Right lobe of liver (tissue), 6 donors: ENCODE measurements around the gene FANCC. TPM values are rescaled to one million over a fixed set of nuclear protein-coding genes. Genes with fewer than 3 reads are reported as not detected.

Source experiments
- ATAC-seq, 4 donors: fragments of 200-7000 bp; cut with Tn5 transposase; one replicate each; pipeline ENCODE4 v1.9.1; 2020; ENCODE audit warnings: mild to moderate bottlenecking in 4 of 4, moderate library complexity in 4 of 4
- DNase-seq, 3 donors: peaks; one replicate each; pipeline ENCODE4 v3.0.0-alpha.2; 2020
- H3K27ac ChIP-seq, 3 donors: fragments of 200-600 bp; one replicate each; pipeline ENCODE4 v1.8.0; 2022
- H3K27me3 ChIP-seq, 2 donors: fragments of 200-600 bp; one replicate each; pipeline ENCODE4 v1.8.0; 2022
- H3K36me3 ChIP-seq, 4 donors: fragments of 200-600 bp; sonication (generic) in 1 of 4; one replicate each; pipeline versions ENCODE4 v1.5.1 to v1.8.0; 2017 to 2022; ENCODE audit warnings: control low read depth in 1 of 4
- H3K4me1 ChIP-seq, 4 donors: fragments of 200-600 bp; sonication (generic) in 1 of 4; one replicate each; pipeline versions ENCODE4 v1.5.1 to v1.8.0; 2017 to 2022; ENCODE audit warnings: control low read depth in 1 of 4
- H3K4me3 ChIP-seq, 3 donors: fragments of 200-600 bp; one replicate each; pipeline ENCODE4 v1.8.0; 2022
- H3K9me3 ChIP-seq, 4 donors: fragments of 200-600 bp; sonication (generic) in 1 of 4; one replicate each; pipeline versions ENCODE4 v1.5.1 to v1.8.0; 2017 to 2022; ENCODE audit warnings: control low read depth in 1 of 4
- POLR2A ChIP-seq: fragments of 450-650 bp; IDR thresholded peaks from one replicate; pipeline ENCODE4 v1.6.1; 2017; ENCODE audit warnings: antibody characterized with exemption, mild to moderate bottlenecking
- WGBS: methylation state at CpG from one replicate; pipeline ENCODE4 v1.1.6; 2018; ENCODE audit warnings: low coverage, low lambda C conversion rate; ENCODE audit not compliant: insufficient coverage; ENCODE audit errors: missing lambda C conversion rate; 5-methylcytosine and 5-hydroxymethylcytosine counted together
- intact Hi-C, 2 donors: fragments of 100-400 bp; cut with DNase I; formaldehyde crosslinking; loops; one replicate each; pipeline versions ENCODE4 v1.11.2 to v1.14.1; 2022
- total RNA-seq, 6 experiments: library from RNA; depleted of rRNA in 2 of 6; stranded (reverse); fragments of >200 nt in 2 of 6; fragmentation: NEBNext Ultra II Directional in 3 of 6; extraction: Animal tissue kit (Norgen Biotek cat#: 25700) in 3 of 6; gene quantifications; one replicate each; pipeline versions ENCODE4 v1.1.0 to v1.2.4, GENCODE V29; 2016 to 2023
- TF ChIP-seq, protein P1 (sequence below), 4 donors: fragments of 200-600 bp in 3 of 4; fragments of 450-650 bp in 1 of 4; IDR thresholded peaks; one replicate each; pipeline versions ENCODE4 v1.5.1 to v1.8.0; 2016 to 2022; ENCODE audit warnings: antibody characterized with exemption in 4 of 4, mild to moderate bottlenecking in 2 of 4
- donor health status: DM: no; HTN: yes; CAD: no.
- donor health status: DM: no; HTN: no; CAD: no.
- donor health status: DM: no; HTN: no; CAD: no.
- donor health status: DM: no; HTN: yes; CAD: no.
- donor health status: DM: no; HTN: yes; CAD: no.

FANCC gene
- total RNA-seq, 6 experiments from 2014 or later, result 8.1 to 27.9 (median 13.2) TPM

- intact Hi-C loops, result no loop called here
- Histone ChIP-seq H3K36me3 (peaks cover 0 to 25% (median 4%) of the 10 kb centered on the region in 4 donors), H3K9me3 (no peaks in the 10 kb centered on the region), H3K4me3 (no peak overlapping the region), H3K4me1 (no peaks in the 10 kb centered on the region), H3K27me3 (no peaks in the 10 kb centered on the region), H3K27ac (no peak overlapping the region)
- 97% methylated on average over 7 of the region's 12 CpGs for WGBS
- no peak for TF ChIP-seq POLR2A
- TF ChIP-seq, protein P1, sequence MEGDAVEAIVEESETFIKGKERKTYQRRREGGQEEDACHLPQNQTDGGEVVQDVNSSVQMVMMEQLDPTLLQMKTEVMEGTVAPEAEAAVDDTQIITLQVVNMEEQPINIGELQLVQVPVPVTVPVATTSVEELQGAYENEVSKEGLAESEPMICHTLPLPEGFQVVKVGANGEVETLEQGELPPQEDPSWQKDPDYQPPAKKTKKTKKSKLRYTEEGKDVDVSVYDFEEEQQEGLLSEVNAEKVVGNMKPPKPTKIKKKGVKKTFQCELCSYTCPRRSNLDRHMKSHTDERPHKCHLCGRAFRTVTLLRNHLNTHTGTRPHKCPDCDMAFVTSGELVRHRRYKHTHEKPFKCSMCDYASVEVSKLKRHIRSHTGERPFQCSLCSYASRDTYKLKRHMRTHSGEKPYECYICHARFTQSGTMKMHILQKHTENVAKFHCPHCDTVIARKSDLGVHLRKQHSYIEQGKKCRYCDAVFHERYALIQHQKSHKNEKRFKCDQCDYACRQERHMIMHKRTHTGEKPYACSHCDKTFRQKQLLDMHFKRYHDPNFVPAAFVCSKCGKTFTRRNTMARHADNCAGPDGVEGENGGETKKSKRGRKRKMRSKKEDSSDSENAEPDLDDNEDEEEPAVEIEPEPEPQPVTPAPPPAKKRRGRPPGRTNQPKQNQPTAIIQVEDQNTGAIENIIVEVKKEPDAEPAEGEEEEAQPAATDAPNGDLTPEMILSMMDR (IDR thresholded peaks at IDR 0.05), result no peak
- DNase-seq, result no peak
- ATAC-seq, result peak in 2 of 4 donors; percentile 11 to 16
Measured at GRCh38 chr9:95112436-95113280, 204.9 kb downstream of the FANCC start.

DNA sequence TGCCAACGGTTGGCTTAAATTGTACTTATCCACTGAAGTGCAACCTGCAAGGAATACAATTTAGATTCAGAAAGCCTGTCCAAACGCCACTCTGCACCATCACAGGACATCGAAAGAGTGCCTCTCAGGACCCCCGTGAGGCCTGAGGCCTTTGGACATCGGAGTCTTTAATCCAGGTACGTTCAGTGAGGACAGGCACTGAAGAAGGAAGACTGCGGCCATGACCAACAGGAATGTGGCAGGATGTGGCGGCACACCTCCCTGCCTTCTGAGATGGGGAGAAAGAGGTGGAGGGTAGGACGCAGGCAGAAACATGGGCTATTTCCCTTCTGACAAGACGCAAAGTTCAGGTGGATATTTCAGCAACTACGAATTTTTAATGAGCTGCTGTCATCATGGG lies 205.8 kb downstream of the FANCC start:
- TF ChIP-seq POLR2A, result no peak
- TF ChIP-seq, protein P1 (IDR thresholded peaks at IDR 0.05), result no peak
- Histone ChIP-seq H3K4me3 (no peak overlapping the region), H3K27ac (no peak overlapping the region), H3K9me3 (no peaks in the 10 kb centered on the region), H3K4me1 (no peaks in the 10 kb centered on the region), H3K36me3 (peaks cover 0 to 30% (median 4%) of the 10 kb centered on the region in 4 donors), H3K27me3 (no peaks in the 10 kb centered on the region)
- WGBS, result 85% methylated on average over 7 of the region's 11 CpGs
- DNase-seq (no peak), ATAC-seq (no peak)
- intact Hi-C loops, result no loop called here

DNA sequence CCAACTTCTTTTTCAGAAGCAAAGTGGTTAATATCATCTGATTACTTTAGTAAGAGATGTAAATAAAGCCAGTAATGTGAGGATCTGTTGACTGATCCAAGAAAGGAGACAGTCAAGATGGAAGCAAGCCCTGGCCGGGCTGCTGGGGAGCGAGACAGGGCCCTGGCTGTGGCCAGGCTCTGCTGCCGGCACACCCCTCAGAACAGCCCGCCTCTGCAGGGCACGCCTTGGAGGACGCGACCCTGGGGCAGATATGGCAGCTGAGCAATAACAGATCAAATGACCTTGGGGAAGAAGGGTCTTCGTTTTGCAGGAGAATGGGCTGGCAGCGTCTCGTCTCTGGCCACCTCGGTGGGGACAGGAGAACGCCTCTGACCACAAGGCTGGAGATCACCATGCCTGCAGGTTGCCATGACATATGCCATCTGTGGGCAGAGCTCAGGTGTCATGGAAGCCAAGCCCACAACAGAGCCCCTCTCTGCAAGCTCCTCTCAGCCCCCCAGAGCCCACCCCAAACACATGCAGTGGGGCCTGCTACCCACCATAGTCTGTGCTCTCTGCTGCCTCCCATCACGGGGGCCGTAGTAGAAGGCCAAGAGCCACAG lies 206.5 kb downstream of the FANCC start:
- 82% methylated on average over 5 of the region's 14 CpGs for WGBS
- TF ChIP-seq, protein P1 (IDR thresholded peaks at IDR 0.05), result no peak
- TF ChIP-seq POLR2A, result no peak
- no peaks in the 10 kb centered on the region for H3K4me1 ChIP-seq
- H3K36me3 ChIP-seq, result peaks cover 0 to 33% (median 4%) of the 10 kb centered on the region in 4 donors
- ATAC-seq, result no peak
- no peak overlapping the region for H3K4me3 ChIP-seq
- DNase-seq, result no peak
- H3K9me3 ChIP-seq, result no peaks in the 10 kb centered on the region
- intact Hi-C loops, result no loop called here
- no peaks in the 10 kb centered on the region for H3K27me3 ChIP-seq
- no peak overlapping the region for H3K27ac ChIP-seq

GRCh38 chr9:95109456-95109855 lies 208.1 kb downstream of the FANCC start:
- H3K36me3 ChIP-seq, result peaks cover 0 to 41% (median 4%) of the 10 kb centered on the region in 4 donors

More at GRCh38 chr9:95109456-95109855, 208.1 kb downstream of the FANCC start:
- ATAC-seq (no peak), DNase-seq (no peak)
- Histone ChIP-seq H3K4me3 (no peak overlapping the region), H3K9me3 (no peaks in the 10 kb centered on the region), H3K27me3 (no peaks in the 10 kb centered on the region), H3K27ac (no peak overlapping the region), H3K4me1 (no peaks in the 10 kb centered on the region)
- no peak for TF ChIP-seq POLR2A
- TF ChIP-seq, protein P1 (IDR thresholded peaks at IDR 0.05), result no peak
- intact Hi-C loops, result no loop called here
- WGBS, result 54% methylated on average over 4 of the region's 8 CpGs
